Ascending aorta (tissue), 2 donors: Measurements from ENCODE around the gene GJB4. TPM values are rescaled to one million over a fixed set of nuclear protein-coding genes. Genes with fewer than 3 reads are reported as not detected.
A peak's percentile ranks its signal among the peaks of the same experiment; 100 is the strongest.

Experiments
- DNase-seq, 2 donors: peaks; one replicate each; pipeline ENCODE4 v3.0.0-alpha.2; 2019; ENCODE audit warnings: low spot score in 2 of 2
- H3K27ac ChIP-seq, 2 donors: fragments of 200-600 bp; sonication (generic); one replicate each; pipeline ENCODE4 v1.5.1; 2016 to 2017; ENCODE audit warnings: mild to moderate bottlenecking in 1 of 2
- H3K27me3 ChIP-seq: fragments of 200-600 bp; sonication (generic); one replicate; pipeline ENCODE4 v1.5.1; 2017
- H3K36me3 ChIP-seq, 2 donors: fragments of 200-600 bp; sonication (generic); one replicate each; pipeline ENCODE4 v1.5.1; 2016
- H3K4me1 ChIP-seq, 2 donors: fragments of 200-600 bp; sonication (generic); one replicate each; pipeline ENCODE4 v1.5.1; 2016 to 2017; ENCODE audit warnings: mild to moderate bottlenecking in 1 of 2
- H3K4me3 ChIP-seq, 2 donors: fragments of 200-600 bp; sonication (generic); one replicate each; pipeline ENCODE4 v1.5.1; 2016 to 2017; ENCODE audit warnings: mild to moderate bottlenecking in 1 of 2
- H3K9me3 ChIP-seq, 2 donors: fragments of 200-600 bp; sonication (generic); one replicate each; pipeline ENCODE4 v1.5.1; 2016
- intact Hi-C: fragments of 100-400 bp; cut with DNase I; formaldehyde crosslinking; loops from one replicate; pipeline ENCODE4 v1.15.1; 2023
- total RNA-seq: library from RNA; depleted of rRNA; stranded (reverse); fragments of >200 nt; gene quantifications from one replicate; pipeline ENCODE4 v1.1.0, GENCODE V29; 2016
- TF ChIP-seq, protein P1 (sequence below), 3 experiments: fragments of 200-600 bp in 2 of 3; fragments of 450-650 bp in 1 of 3; sonication (generic) in 2 of 3; IDR thresholded peaks; one replicate each; pipeline ENCODE4 v1.5.1; 2016 to 2019; ENCODE audit warnings: antibody characterized with exemption in 3 of 3, mild to moderate bottlenecking in 1 of 3, moderate library complexity in 1 of 3

GJB4 gene
- total RNA-seq, 1 donor from 2014 or later, result not detected

GRCh38 chr1:34792424-34792823 lies 32.9 kb downstream of the GJB4 start:
- DNase-seq, result no peak
- Histone ChIP-seq H3K27me3 (no peaks in the 10 kb centered on the region), H3K27ac (peak overlapping the region; percentile 90 to 92), H3K4me3 (peak overlapping the region; percentile 65 to 81), H3K36me3 (peaks cover 2 to 12% of the 10 kb centered on the region in 2 donors), H3K4me1 (peaks cover 10 to 13% of the 10 kb centered on the region in 2 donors), H3K9me3 (no peaks in the 10 kb centered on the region)
- intact Hi-C loops, result no loop called here
- TF ChIP-seq, protein P1, sequence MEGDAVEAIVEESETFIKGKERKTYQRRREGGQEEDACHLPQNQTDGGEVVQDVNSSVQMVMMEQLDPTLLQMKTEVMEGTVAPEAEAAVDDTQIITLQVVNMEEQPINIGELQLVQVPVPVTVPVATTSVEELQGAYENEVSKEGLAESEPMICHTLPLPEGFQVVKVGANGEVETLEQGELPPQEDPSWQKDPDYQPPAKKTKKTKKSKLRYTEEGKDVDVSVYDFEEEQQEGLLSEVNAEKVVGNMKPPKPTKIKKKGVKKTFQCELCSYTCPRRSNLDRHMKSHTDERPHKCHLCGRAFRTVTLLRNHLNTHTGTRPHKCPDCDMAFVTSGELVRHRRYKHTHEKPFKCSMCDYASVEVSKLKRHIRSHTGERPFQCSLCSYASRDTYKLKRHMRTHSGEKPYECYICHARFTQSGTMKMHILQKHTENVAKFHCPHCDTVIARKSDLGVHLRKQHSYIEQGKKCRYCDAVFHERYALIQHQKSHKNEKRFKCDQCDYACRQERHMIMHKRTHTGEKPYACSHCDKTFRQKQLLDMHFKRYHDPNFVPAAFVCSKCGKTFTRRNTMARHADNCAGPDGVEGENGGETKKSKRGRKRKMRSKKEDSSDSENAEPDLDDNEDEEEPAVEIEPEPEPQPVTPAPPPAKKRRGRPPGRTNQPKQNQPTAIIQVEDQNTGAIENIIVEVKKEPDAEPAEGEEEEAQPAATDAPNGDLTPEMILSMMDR (IDR thresholded peaks at IDR 0.05), result no peak

GRCh38 chr1:34792868-34793727 lies 33.6 kb downstream of the GJB4 start, which contains the start of gene GJA4:
Gene GJA4, plus strand, starts transcription at chr1:34792999. Its CDS starts 1,215 bp downstream, at chr1:34794214.
- peak within 1 kb of the TSS; percentile 90 to 92 for H3K27ac ChIP-seq
- H3K4me3 ChIP-seq, result peak within 1 kb of the TSS; percentile 65 to 81
- DNase-seq, result no peak
- H3K9me3 ChIP-seq, result no peaks in the 10 kb centered on the region
- intact Hi-C loops, result no loop called here
- H3K4me1 ChIP-seq, result peaks cover 8 to 10% of the 10 kb centered on the region in 2 donors
- H3K36me3 ChIP-seq, result peaks cover 4 to 12% of the 10 kb centered on the region in 2 donors
- TF ChIP-seq, protein P1 (IDR thresholded peaks at IDR 0.05), result no peak
- H3K27me3 ChIP-seq, result no peaks in the 10 kb centered on the region

GRCh38 chr1:34794001-34794789 lies 34.7 kb downstream of the GJB4 start:
- TF ChIP-seq, protein P1 (IDR thresholded peaks at IDR 0.05), result no peak
- Histone ChIP-seq H3K36me3 (peaks cover 4 to 12% of the 10 kb centered on the region in 2 donors), H3K27me3 (no peaks in the 10 kb centered on the region), H3K4me3 (peak overlapping the region; percentile 65 to 81), H3K9me3 (no peaks in the 10 kb centered on the region), H3K27ac (peak overlapping the region; percentile 90 to 92), H3K4me1 (peaks cover 8 to 10% of the 10 kb centered on the region in 2 donors)
- DNase-seq, result no peak
- intact Hi-C loops, result no loop called here

DNA sequence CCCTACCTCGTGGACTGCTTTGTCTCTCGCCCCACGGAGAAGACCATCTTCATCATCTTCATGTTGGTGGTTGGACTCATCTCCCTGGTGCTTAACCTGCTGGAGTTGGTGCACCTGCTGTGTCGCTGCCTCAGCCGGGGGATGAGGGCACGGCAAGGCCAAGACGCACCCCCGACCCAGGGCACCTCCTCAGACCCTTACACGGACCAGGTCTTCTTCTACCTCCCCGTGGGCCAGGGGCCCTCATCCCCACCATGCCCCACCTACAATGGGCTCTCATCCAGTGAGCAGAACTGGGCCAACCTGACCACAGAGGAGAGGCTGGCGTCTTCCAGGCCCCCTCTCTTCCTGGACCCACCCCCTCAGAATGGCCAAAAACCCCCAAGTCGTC lies 35.2 kb downstream of the GJB4 start:
- Histone ChIP-seq H3K36me3 (peaks cover 4 to 12% of the 10 kb centered on the region in 2 donors), H3K27ac (peak overlapping the region; percentile 14 to 92), H3K27me3 (no peaks in the 10 kb centered on the region), H3K9me3 (no peaks in the 10 kb centered on the region), H3K4me1 (peaks cover 8 to 10% of the 10 kb centered on the region in 2 donors), H3K4me3 (peak overlapping the region in 1 of 2 donors; percentile 81)
- DNase-seq, result no peak
- intact Hi-C loops, result no loop called here
- TF ChIP-seq, protein P1 (IDR thresholded peaks at IDR 0.05), result no peak

DNA sequence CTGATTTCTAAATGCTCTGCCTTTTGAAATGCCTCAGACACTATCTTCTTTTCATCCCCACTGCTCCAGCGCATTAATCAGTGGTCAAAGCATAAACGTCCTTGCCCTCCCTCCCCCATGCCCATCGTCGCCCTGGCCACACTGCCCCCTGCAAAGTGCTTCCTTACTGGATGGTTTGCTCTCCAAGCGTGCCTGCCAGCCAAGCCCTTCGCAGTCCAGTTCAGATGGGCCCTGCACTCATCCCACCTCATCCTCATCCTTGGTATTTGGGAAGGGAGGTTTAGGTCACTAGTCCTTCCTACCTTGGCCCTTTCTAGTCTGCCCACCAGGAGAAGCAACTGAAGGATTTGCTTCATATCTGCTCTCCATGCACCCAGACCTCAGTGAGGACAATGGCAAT lies 36.4 kb downstream of the GJB4 start:
- Histone ChIP-seq H3K4me1 (peaks cover 8 to 10% of the 10 kb centered on the region in 2 donors), H3K27me3 (no peaks in the 10 kb centered on the region), H3K9me3 (no peaks in the 10 kb centered on the region), H3K4me3 (peak overlapping the region in 1 of 2 donors; percentile 81), H3K27ac (peak overlapping the region in 1 of 2 donors; percentile 92), H3K36me3 (peaks cover 4 to 12% of the 10 kb centered on the region in 2 donors)
- intact Hi-C loops, result no loop called here
- no peak for DNase-seq
- TF ChIP-seq, protein P1 (IDR thresholded peaks at IDR 0.05), result no peak
